BE2C (cell line): Measurements from ENCODE around the gene AFF1.
"Not testable (repeated sequence)": the region's sequence is repeated elsewhere in the genome, so short reads cannot be mapped to it uniquely, and the experiment has no call there.

Experiments used
- DNase-seq: peaks from one replicate; pipeline ENCODE4 v3.0.0-alpha.2; 2020
- H3K27me3 ChIP-seq: fragments of 250-450 bp; sonication (Bioruptor Pico); 2 replicates; pipeline ENCODE4 v1.5.1; 2020; ENCODE audit warnings: mild to moderate bottlenecking
- H3K36me3 ChIP-seq: fragments of 250-450 bp; sonication (Bioruptor Pico); 2 replicates; pipeline ENCODE4 v1.5.1; 2020; ENCODE audit warnings: mild to moderate bottlenecking
- H3K4me1 ChIP-seq: fragments of 250-450 bp; sonication (Bioruptor Pico); 2 replicates; pipeline ENCODE4 v1.5.1; 2020
- H3K4me3 ChIP-seq: 2 replicates; pipeline ENCODE4 v1.5.1; 2011; ENCODE audit warnings: low read depth, low read length
- H3K9me3 ChIP-seq: fragments of 250-450 bp; sonication (Bioruptor Pico); 2 replicates; pipeline ENCODE4 v1.5.1; 2020
- TF ChIP-seq, protein P1 (sequence below): IDR thresholded peaks from 2 replicates; pipeline ENCODE4 v1.5.1; 2012; ENCODE audit warnings: mild to moderate bottlenecking, low read depth, low read length

AFF1 gene

DNA sequence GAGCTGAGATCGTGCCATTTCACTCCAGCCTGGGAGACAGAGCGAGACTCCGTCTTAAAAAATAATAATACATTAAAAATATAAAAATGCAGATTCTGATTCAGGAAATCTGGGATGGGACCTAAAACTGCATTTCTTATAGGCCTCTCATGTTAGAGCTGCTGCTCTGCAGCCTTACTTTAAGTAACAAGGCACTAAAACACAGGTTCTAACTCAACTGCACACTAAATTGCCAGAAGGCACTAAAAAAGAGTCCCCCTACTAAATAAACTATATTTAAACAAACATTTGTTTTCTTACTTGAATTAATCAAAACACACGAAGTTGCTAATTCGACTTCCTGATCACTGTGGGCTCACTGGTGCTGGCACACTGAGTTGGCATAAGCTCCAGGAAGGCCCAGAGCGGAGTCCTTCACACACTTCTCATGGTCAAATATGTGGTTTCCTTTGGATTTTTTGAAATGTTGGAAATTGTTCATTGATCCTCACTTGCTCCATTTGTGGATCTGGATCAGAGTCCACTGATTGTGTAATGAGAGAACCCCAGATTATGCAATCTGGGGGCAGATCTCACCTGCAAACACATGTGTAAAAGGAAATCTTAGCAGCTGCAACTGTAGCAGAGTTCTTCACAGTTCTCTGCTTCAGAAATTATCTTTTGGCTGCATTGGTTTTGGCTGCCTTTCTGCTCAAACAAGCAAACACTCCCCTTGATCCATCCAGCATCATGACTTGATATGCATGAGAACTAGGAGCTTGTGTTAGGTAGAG, 59.3 kb downstream of the AFF1 start:
- TF ChIP-seq, protein P1, sequence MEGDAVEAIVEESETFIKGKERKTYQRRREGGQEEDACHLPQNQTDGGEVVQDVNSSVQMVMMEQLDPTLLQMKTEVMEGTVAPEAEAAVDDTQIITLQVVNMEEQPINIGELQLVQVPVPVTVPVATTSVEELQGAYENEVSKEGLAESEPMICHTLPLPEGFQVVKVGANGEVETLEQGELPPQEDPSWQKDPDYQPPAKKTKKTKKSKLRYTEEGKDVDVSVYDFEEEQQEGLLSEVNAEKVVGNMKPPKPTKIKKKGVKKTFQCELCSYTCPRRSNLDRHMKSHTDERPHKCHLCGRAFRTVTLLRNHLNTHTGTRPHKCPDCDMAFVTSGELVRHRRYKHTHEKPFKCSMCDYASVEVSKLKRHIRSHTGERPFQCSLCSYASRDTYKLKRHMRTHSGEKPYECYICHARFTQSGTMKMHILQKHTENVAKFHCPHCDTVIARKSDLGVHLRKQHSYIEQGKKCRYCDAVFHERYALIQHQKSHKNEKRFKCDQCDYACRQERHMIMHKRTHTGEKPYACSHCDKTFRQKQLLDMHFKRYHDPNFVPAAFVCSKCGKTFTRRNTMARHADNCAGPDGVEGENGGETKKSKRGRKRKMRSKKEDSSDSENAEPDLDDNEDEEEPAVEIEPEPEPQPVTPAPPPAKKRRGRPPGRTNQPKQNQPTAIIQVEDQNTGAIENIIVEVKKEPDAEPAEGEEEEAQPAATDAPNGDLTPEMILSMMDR: no peak
- H3K36me3 ChIP-seq: no peaks in the 10 kb centered on the region
- H3K4me1 ChIP-seq: no peaks in the 10 kb centered on the region; the same call in 1 of the 2 replicates
- DNase-seq: no peak
- no peaks in the 10 kb centered on the region for H3K9me3 ChIP-seq
- no peaks in the 10 kb centered on the region for H3K27me3 ChIP-seq
- no peak overlapping the region for H3K4me3 ChIP-seq

DNA sequence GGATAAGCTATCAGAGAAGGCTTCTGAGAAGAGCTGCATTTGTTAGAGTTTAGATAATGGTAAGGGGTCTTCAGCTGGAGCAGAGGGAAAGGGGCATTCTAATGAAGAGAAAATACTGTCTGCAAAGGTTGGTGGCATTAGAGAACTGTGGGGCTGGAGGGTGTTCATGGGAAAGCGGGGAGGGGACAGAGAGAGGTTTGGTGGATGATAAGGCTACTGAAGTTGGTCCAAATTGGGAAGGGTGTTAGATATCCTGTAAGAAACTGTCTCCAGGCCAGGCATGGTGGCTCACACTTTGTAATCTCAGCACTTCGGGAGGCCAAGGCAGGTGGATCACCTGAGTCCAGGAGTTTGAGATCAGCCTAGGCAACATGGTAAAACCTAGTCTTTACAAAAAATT, 59.9 kb downstream of the AFF1 start:
- H3K4me3 ChIP-seq: no peak overlapping the region
- no peak for DNase-seq
- TF ChIP-seq, protein P1: no peak

DNA sequence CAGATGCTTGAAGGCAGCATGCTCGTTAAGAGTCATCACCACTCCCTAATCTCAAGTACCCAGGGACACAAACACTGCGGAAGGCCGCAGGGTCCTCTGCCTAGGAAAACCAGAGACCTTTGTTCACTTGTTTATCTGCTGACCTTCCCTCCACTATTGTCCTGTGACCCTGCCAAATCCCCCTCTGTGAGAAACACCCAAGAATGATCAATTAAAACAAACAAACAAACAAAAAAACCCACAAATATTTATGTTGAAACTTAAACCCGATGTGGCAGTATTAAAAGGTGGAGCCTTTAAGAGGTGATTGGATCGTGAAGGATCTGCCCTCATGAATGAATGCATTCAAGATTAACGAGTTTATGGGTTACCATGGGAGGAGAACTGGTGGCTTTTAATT, 61.7 kb downstream of the AFF1 start:
- DNase-seq: not testable (repeated sequence)

More for the DNA sequence above, 59.9 kb downstream of the AFF1 start:
- H3K4me1 ChIP-seq: no peaks in the 10 kb centered on the region; the same call in 1 of the 2 replicates
- H3K27me3 ChIP-seq: no peaks in the 10 kb centered on the region
- H3K9me3 ChIP-seq: no peaks in the 10 kb centered on the region
- no peaks in the 10 kb centered on the region for H3K36me3 ChIP-seq

DNA sequence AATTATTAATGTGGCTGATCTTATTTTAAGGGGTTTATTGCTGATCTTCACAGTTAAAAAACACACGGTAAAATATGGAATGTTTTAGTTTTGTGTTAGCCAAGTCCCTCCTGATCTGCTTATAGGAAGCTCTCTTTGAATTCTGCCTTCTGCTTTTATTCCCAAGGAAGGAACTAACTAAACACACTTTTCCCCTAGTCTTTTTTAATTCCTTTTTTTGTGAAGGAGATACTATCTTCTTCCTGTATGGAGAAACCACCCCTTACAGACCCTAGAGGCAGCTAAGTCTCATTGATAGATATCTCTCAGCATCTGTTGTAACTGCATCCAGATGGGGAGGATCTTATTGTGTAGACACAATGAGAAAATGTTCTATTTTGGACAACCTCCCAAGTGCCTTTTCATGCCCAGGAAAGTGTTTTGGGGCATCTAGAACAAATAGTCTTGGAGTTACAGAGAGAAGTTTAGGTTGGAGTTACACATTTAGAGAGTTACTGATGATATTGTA, 64.4 kb downstream of the AFF1 start:
- no peaks in the 10 kb centered on the region for H3K27me3 ChIP-seq
- no peak for DNase-seq
- TF ChIP-seq, protein P1: no peak

More for the DNA sequence above, 61.7 kb downstream of the AFF1 start:
- not testable (repeated sequence) for H3K36me3 ChIP-seq, H3K9me3 ChIP-seq, H3K27me3 ChIP-seq, H3K4me1 ChIP-seq, H3K4me3 ChIP-seq

DNA sequence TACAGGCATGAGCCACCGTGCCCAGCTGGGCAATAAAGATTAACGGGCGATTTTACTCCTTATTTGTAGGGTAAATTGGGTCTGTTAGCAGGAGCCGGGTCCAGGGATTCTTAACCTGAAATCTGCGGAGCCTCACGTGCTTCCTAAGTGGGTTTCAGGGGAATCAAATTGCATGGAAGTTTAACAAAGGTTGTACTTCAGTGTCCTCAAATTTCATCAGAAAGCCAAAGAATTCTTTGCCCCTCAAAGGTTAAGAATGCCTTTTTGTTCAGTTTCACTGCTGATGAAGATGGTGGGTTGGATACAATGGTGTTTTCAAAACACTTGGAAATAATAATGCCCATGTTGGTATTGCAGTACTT, 67.9 kb downstream of the AFF1 start:
- no peak overlapping the region for H3K4me3 ChIP-seq
- H3K4me1 ChIP-seq: peaks cover 8% of the 10 kb centered on the region
- no peaks in the 10 kb centered on the region for H3K27me3 ChIP-seq
- H3K36me3 ChIP-seq: no peaks in the 10 kb centered on the region
- DNase-seq: no peak
- TF ChIP-seq, protein P1: no peak
- no peaks in the 10 kb centered on the region for H3K9me3 ChIP-seq

More for the DNA sequence above, 64.4 kb downstream of the AFF1 start:
- Histone ChIP-seq H3K4me1 (no peaks in the 10 kb centered on the region), H3K4me3 (no peak overlapping the region), H3K36me3 (no peaks in the 10 kb centered on the region), H3K9me3 (no peaks in the 10 kb centered on the region)

DNA sequence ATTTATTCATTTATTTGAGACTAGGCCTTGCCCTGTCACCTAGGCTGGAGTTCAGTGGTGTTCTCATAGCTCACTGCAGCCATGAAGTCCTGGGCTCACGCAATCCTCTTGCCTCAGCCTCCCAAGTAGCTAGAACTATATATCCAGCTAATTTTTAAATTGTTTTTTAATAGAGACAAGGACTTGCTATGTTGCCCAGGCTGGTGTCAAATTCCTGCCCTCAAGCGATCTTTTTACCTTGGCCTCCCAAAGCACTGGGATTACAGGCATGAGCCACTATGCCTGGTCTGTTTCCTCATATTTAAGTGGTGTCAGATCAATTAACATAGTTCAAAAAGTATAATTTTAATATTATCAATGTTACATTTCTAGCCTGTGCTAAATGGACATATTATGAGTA, 68.5 kb downstream of the AFF1 start:
- Histone ChIP-seq H3K36me3 (no peaks in the 10 kb centered on the region), H3K9me3 (no peaks in the 10 kb centered on the region), H3K27me3 (no peaks in the 10 kb centered on the region), H3K4me3 (no peak overlapping the region), H3K4me1 (peaks cover 8% of the 10 kb centered on the region)
- no peak for DNase-seq
- TF ChIP-seq, protein P1: no peak
